ENCODE data around the gene TSG101. TPM values are rescaled to one million over a fixed set of nuclear protein-coding genes. Genes with fewer than 3 reads are reported as not detected.

TSG101 gene
- total and polyA plus RNA-seq, 8 donors: 30.3 to 125 (median 65.6) TPM

DNA sequence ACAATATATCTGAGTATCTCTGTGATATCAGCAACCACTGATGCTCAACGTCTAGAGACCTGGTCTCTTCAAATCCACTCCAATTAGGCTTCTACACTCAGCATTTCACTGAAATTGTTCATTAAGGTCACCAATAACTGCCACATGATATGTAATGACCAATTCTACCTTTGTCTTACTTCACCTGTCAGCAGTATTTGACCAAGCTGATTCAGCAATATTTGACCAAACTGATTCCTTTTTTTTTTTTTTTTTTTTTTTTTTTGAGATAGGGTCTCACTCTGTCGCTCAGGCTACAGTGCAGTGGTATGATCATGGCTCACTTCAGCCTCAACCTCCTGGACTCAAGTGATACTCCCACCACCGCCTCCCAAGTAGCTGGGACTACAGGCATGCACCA, 5.6 kb downstream of the TSG101 start:
- no peak for DNase-seq
- H3K27ac ChIP-seq: no peak overlapping the region
- no peak overlapping the region for H3K4me3 ChIP-seq
- H3K36me3 ChIP-seq: peaks cover 0 to 37% (median 30%) of the 10 kb centered on the region in 4 donors
- no peaks in the 10 kb centered on the region for H3K27me3 ChIP-seq
- no peaks in the 10 kb centered on the region for H3K9me3 ChIP-seq
- intact Hi-C loops (cut with DNase I; ENCODE audit: low total_unique reads): no loop called here
- 66 to 96% (median 90%) methylated on average over 3 of the region's 3 CpGs for WGBS, 5 donors
- no peak for TF ChIP-seq POLR2A (IDR thresholded peaks at IDR 0.05)
- no peak for TF ChIP-seq EP300 (IDR thresholded peaks at IDR 0.05)
- no peak for TF ChIP-seq POLR2AphosphoS5 (IDR thresholded peaks at IDR 0.05)
- H3K4me1 ChIP-seq: peaks cover 12 to 42% (median 32%) of the 10 kb centered on the region in 4 donors

DNA sequence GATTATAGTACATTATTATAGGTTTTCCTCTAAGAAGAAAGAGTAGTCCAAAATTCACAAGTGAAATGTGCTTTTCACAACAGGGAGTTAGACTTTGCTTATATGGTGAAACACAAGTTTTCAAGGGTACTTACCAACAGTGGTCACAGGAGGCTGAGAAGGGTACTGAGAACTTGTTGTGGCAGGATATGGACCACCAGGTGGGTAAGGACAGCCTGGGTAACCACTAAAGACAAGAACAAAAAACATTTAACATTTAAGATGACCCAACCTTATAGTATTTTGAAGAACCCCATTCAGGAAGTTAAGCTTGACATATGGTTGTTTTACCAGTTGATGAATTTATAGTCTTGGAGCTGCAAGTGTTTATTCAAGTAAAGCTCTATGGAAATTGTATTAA, 24.4 kb downstream of the TSG101 start:
- Histone ChIP-seq H3K27ac (no peak overlapping the region), H3K36me3 (peaks cover 50 to 95% (median 90%) of the 10 kb centered on the region in 4 donors), H3K27me3 (no peaks in the 10 kb centered on the region), H3K4me3 (no peak overlapping the region), H3K9me3 (no peaks in the 10 kb centered on the region), H3K4me1 (no peaks in the 10 kb centered on the region)
- no peak for DNase-seq
- intact Hi-C loops (cut with DNase I; ENCODE audit: low total_unique reads): no loop called here
- TF ChIP-seq POLR2AphosphoS5 (IDR thresholded peaks at IDR 0.05) (no peak), POLR2A (IDR thresholded peaks at IDR 0.05) (no peak), EP300 (IDR thresholded peaks at IDR 0.05) (no peak)
- TF ChIP-seq, protein P1, sequence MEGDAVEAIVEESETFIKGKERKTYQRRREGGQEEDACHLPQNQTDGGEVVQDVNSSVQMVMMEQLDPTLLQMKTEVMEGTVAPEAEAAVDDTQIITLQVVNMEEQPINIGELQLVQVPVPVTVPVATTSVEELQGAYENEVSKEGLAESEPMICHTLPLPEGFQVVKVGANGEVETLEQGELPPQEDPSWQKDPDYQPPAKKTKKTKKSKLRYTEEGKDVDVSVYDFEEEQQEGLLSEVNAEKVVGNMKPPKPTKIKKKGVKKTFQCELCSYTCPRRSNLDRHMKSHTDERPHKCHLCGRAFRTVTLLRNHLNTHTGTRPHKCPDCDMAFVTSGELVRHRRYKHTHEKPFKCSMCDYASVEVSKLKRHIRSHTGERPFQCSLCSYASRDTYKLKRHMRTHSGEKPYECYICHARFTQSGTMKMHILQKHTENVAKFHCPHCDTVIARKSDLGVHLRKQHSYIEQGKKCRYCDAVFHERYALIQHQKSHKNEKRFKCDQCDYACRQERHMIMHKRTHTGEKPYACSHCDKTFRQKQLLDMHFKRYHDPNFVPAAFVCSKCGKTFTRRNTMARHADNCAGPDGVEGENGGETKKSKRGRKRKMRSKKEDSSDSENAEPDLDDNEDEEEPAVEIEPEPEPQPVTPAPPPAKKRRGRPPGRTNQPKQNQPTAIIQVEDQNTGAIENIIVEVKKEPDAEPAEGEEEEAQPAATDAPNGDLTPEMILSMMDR (IDR thresholded peaks at IDR 0.05): no peak

DNA sequence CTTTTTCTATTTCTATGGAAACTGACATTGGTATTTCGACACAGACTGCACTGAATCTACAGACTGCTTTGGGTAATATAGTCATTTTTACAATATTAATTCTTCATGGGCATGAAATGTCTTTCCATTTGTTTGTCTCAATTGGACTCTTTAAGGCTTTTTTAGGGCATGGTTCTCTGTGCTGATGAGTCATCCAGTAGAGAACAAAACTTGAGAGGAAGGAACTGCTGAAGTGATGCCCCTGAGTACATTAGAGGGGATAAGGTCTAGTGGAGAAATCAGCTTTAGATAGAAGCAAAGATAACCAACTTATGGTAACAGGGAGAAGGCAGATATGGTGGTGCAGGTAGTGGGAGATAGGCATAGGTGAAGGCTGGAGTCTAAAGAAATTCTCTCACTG, 25.1 kb downstream of the TSG101 start:
- WGBS, 5 donors: 95 to 100% (median 100%) methylated on average over 1 of the region's 1 CpG
- no peaks in the 10 kb centered on the region for H3K9me3 ChIP-seq
- H3K4me3 ChIP-seq: no peak overlapping the region
- no peaks in the 10 kb centered on the region for H3K4me1 ChIP-seq
- no peak overlapping the region for H3K27ac ChIP-seq
- H3K27me3 ChIP-seq: no peaks in the 10 kb centered on the region
- no peak for DNase-seq
- H3K36me3 ChIP-seq: peaks cover 47 to 95% (median 88%) of the 10 kb centered on the region in 4 donors
- intact Hi-C loops (cut with DNase I; ENCODE audit: low total_unique reads): no loop called here
- TF ChIP-seq, protein P1 (IDR thresholded peaks at IDR 0.05): no peak
- no peak for TF ChIP-seq POLR2A (IDR thresholded peaks at IDR 0.05)
- TF ChIP-seq POLR2AphosphoS5 (IDR thresholded peaks at IDR 0.05): no peak
- no peak for TF ChIP-seq EP300 (IDR thresholded peaks at IDR 0.05)

DNA sequence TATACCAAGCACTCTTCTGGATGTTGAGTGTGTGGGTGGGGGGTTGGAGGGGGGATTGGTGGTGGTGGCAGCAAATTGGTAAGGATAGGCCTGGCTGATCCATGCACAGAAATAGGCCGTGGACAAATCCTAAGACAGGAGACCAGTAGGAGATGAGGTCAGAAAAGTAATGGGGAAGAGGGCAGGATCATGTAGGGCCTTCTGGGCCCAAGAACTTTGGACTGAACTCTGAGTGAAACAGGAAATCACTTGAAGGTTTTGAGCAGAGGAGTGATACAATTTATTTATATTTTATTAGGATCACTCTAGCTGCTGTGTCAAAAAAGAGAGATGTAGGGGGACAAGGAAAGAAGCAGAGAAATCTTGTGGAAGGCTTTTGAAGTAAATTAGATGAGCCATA, 28.7 kb downstream of the TSG101 start:
- H3K4me3 ChIP-seq: no peak overlapping the region
- no peak for DNase-seq
- no peak overlapping the region for H3K27ac ChIP-seq
- WGBS, 5 donors: 86 to 97% (median 92%) methylated on average over 1 of the region's 1 CpG
- TF ChIP-seq EP300 (IDR thresholded peaks at IDR 0.05) (no peak), POLR2A (IDR thresholded peaks at IDR 0.05) (no peak), POLR2AphosphoS5 (IDR thresholded peaks at IDR 0.05) (no peak)
- TF ChIP-seq, protein P1 (IDR thresholded peaks at IDR 0.05): no peak
- no peaks in the 10 kb centered on the region for H3K27me3 ChIP-seq
- no peaks in the 10 kb centered on the region for H3K9me3 ChIP-seq
- intact Hi-C loops (cut with DNase I; ENCODE audit: low total_unique reads): no loop called here
- peaks cover 33 to 88% (median 83%) of the 10 kb centered on the region in 4 donors for H3K36me3 ChIP-seq
- peaks cover 0 to 12% (median 7%) of the 10 kb centered on the region in 4 donors for H3K4me1 ChIP-seq

DNA sequence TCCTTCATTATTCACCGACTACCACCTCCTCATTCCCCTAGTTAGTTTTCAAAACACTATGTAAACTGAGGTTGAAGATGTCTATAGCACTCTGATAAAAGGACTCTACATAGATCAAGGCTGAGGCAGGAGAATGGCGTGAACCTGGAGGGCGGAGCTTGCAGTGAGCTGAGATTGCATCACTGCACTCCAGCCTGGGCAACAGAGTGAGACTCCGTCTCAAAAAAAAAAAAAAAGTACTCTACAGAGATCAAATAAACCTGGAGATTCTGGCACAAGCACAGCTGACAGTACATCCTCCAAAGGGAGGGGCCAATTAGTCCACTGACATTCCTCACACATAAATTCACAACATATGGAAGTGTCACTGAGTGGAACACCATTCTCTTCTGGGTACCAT, 31.0 kb downstream of the TSG101 start:
- Histone ChIP-seq H3K27me3 (no peaks in the 10 kb centered on the region), H3K36me3 (peaks cover 11 to 82% (median 74%) of the 10 kb centered on the region in 4 donors), H3K4me1 (peaks cover 0 to 27% (median 9%) of the 10 kb centered on the region in 4 donors), H3K27ac (no peak overlapping the region), H3K9me3 (no peaks in the 10 kb centered on the region), H3K4me3 (no peak overlapping the region)
- DNase-seq: no peak
- TF ChIP-seq POLR2A (IDR thresholded peaks at IDR 0.05) (no peak), EP300 (IDR thresholded peaks at IDR 0.05) (no peak), POLR2AphosphoS5 (IDR thresholded peaks at IDR 0.05) (no peak)
- TF ChIP-seq, protein P1 (IDR thresholded peaks at IDR 0.05): no peak
- 85 to 91% (median 87%) methylated on average over 4 of the region's 4 CpGs for WGBS, 5 donors
- intact Hi-C loops (cut with DNase I; ENCODE audit: low total_unique reads): no loop called here
